ENCODE results near the gene SRSF12. TPM values are rescaled to one million over a fixed set of nuclear protein-coding genes. Genes with fewer than 3 reads are reported as not detected.
"Not testable (repeated sequence)": the region's sequence is repeated elsewhere in the genome, so short reads cannot be mapped to it uniquely, and the experiment has no call there.

The SRSF12 gene
- total and polyA plus RNA-seq, 2 donors (not counting 1 experiment from before 2014, with no cell fraction given): not detected

DNA sequence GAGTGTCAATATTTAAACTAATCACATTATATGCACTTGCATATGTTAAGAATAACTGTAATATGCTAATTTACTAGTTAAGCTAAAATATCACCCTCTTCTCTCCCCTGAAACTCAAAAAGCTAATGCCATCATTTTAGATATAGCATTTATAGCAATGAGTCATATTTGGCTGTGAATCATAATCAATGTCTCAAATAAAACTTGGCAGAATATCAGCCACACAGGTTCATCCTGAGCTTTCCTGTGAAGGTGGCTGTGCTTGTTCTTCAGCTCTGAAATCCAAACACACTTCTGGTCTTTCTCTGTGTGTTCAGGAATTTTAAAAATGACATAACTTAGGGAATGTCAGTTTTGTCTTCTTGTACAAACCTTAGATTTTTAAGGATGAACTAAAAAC, 50.1 kb downstream of the SRSF12 start:
- POLR2A ChIA-PET: no interaction called here
- H3K4me1 Mint-ChIP-seq: no peaks in the 10 kb centered on the region
- no peak for TF ChIP-seq EZH2 (IDR thresholded peaks at IDR 0.05; ENCODE audit: borderline replicate concordance, insufficient read depth, low read depth, low read length, poor library complexity, severe bottlenecking)
- TF ChIP-seq, protein P1, sequence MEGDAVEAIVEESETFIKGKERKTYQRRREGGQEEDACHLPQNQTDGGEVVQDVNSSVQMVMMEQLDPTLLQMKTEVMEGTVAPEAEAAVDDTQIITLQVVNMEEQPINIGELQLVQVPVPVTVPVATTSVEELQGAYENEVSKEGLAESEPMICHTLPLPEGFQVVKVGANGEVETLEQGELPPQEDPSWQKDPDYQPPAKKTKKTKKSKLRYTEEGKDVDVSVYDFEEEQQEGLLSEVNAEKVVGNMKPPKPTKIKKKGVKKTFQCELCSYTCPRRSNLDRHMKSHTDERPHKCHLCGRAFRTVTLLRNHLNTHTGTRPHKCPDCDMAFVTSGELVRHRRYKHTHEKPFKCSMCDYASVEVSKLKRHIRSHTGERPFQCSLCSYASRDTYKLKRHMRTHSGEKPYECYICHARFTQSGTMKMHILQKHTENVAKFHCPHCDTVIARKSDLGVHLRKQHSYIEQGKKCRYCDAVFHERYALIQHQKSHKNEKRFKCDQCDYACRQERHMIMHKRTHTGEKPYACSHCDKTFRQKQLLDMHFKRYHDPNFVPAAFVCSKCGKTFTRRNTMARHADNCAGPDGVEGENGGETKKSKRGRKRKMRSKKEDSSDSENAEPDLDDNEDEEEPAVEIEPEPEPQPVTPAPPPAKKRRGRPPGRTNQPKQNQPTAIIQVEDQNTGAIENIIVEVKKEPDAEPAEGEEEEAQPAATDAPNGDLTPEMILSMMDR (IDR thresholded peaks at IDR 0.05): no peak
- H3K9me3 Mint-ChIP-seq (ENCODE audit: insufficient read depth): no peaks in the 10 kb centered on the region
- Histone ChIP-seq H2AFZ (ENCODE audit: insufficient read depth, low read depth, low read length, poor library complexity, severe bottlenecking) (no peak overlapping the region), H3K27ac (ENCODE audit: low read length in 2 of 2) (no peak overlapping the region), H3K4me3 (ENCODE audit: control extremely low read depth in 1 of 5, extremely low read depth in 1 of 5, insufficient read depth in 1 of 5, low read depth in 2 of 5, low read length in 4 of 5) (no peak overlapping the region), H3K9me3 (ENCODE audit: control extremely low read depth in 1 of 3, control insufficient read depth in 2 of 3, insufficient read depth in 1 of 3, low read length in 2 of 3) (no peaks in the 10 kb centered on the region), H3K9ac (ENCODE audit: low read length) (no peak overlapping the region), H3K4me2 (replicated peaks; ENCODE audit: low read depth, low read length, poor library complexity, severe bottlenecking) (no peak overlapping the region), H3K79me2 (ENCODE audit: control insufficient read depth, insufficient read depth, low read length) (peaks cover 5% of the 10 kb centered on the region), H3K36me3 (replicated peaks in 1 of 2; ENCODE audit: control extremely low read depth in 1 of 2, control insufficient read depth in 1 of 2, extremely low read depth in 1 of 2, insufficient read depth in 2 of 2, low read length in 1 of 2) (no peaks in the 10 kb centered on the region), H3K4me1 (ENCODE audit: control insufficient read depth in 2 of 2, insufficient read depth in 2 of 2, low read length in 2 of 2) (no peaks in the 10 kb centered on the region), H4K20me1 (ENCODE audit: control insufficient read depth, insufficient read depth, low read length, poor library complexity, severe bottlenecking) (no peaks in the 10 kb centered on the region), H3K27me3 (replicated peaks in 1 of 4; ENCODE audit: control extremely low read depth in 1 of 4, control insufficient read depth in 3 of 4, insufficient read depth in 4 of 4, low read length in 3 of 4) (no peaks in the 10 kb centered on the region)
- CTCF ChIA-PET: no interaction called here
- DNase-seq: no peak
- H3K4me3 Mint-ChIP-seq: no peak overlapping the region
- intact Hi-C loops (cut with micrococcal nuclease): no loop called here
- ATAC-seq (ENCODE audit: low read depth): no peak
- H3K27ac Mint-ChIP-seq: no peak overlapping the region
- H3K27me3 Mint-ChIP-seq: no peaks in the 10 kb centered on the region

DNA sequence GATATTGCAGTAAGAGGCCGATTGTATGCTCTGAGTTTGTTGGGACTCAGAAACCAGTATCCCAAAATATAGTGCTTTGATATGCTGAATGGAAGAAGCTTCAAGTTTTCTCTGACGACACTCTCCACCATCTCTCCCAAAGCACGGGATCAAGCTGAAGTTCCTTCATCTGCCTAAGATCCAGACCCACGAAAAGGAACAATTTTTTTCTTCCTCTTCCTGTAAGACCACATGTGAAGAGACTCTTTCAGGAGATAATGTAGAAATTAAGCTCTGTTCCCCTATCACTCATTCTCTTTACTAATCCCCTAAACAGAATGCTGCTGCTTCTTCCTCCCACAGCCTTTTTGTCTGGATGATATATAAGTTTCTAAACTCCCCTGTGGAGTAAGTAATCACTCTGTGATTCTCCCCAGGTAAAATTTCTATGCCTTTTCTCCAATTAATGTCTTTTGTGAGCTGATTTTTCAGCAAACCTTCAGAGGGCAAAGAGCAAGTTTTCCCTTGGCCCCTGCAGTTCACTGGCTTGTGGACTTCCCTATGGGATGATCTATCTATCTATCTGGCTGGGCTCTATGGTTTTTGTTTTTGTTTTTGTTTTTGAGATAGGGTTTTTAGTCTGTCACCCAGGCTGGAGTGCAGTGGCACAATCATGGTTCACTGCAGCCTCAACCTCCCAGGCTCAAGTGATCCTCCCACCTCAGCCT, 50.8 kb downstream of the SRSF12 start:
- H3K36me3 ChIP-seq (replicated peaks in 1 of 2; ENCODE audit: control extremely low read depth in 1 of 2, control insufficient read depth in 1 of 2, extremely low read depth in 1 of 2, insufficient read depth in 2 of 2, low read length in 1 of 2): no peaks in the 10 kb centered on the region
- H4K20me1 ChIP-seq (ENCODE audit: control insufficient read depth, insufficient read depth, low read length, poor library complexity, severe bottlenecking): no peaks in the 10 kb centered on the region
- no CpG with 5 or more reads among the region's 4 CpGs for WGBS (ENCODE audit: insufficient coverage)
- H3K27me3 ChIP-seq (replicated peaks in 1 of 4; ENCODE audit: control extremely low read depth in 1 of 4, control insufficient read depth in 3 of 4, insufficient read depth in 4 of 4, low read length in 3 of 4): no peaks in the 10 kb centered on the region
- ATAC-seq (ENCODE audit: low read depth) (no peak), DNase-seq (no peak)
- no peaks in the 10 kb centered on the region for H3K4me1 ChIP-seq (ENCODE audit: control insufficient read depth in 2 of 2, insufficient read depth in 2 of 2, low read length in 2 of 2)
- ChIA-PET POLR2A (no interaction called here), CTCF (interaction anchor here (1.0 kb wide), 1 partner anchor 11 kb away, joined by 3 read pairs; no protein-coding TSS in a partner anchor)
- H3K4me2 ChIP-seq (replicated peaks; ENCODE audit: low read depth, low read length, poor library complexity, severe bottlenecking): no peak overlapping the region
- intact Hi-C loops (cut with micrococcal nuclease): no loop called here
- H3K4me3 ChIP-seq (ENCODE audit: control extremely low read depth in 1 of 5, extremely low read depth in 1 of 5, insufficient read depth in 1 of 5, low read depth in 2 of 5, low read length in 4 of 5): no peak overlapping the region
- peaks cover 2% of the 10 kb centered on the region for H3K79me2 ChIP-seq (ENCODE audit: control insufficient read depth, insufficient read depth, low read length)
- H2AFZ ChIP-seq (ENCODE audit: insufficient read depth, low read depth, low read length, poor library complexity, severe bottlenecking): no peak overlapping the region
- H3K9me3 ChIP-seq (ENCODE audit: control extremely low read depth in 1 of 3, control insufficient read depth in 2 of 3, insufficient read depth in 1 of 3, low read length in 2 of 3): no peaks in the 10 kb centered on the region
- no peak overlapping the region for H3K9ac ChIP-seq (ENCODE audit: low read length)
- no peak overlapping the region for H3K27ac ChIP-seq (ENCODE audit: low read length in 2 of 2)
- H3K27ac Mint-ChIP-seq: no peak overlapping the region
- H3K9me3 Mint-ChIP-seq (ENCODE audit: insufficient read depth): no peaks in the 10 kb centered on the region
- TF ChIP-seq, protein P1 (IDR thresholded peaks at IDR 0.05): no peak
- TF ChIP-seq EZH2 (IDR thresholded peaks at IDR 0.05; ENCODE audit: borderline replicate concordance, insufficient read depth, low read depth, low read length, poor library complexity, severe bottlenecking): no peak
- H3K4me1 Mint-ChIP-seq: no peaks in the 10 kb centered on the region
- H3K27me3 Mint-ChIP-seq: no peaks in the 10 kb centered on the region
- no peak overlapping the region for H3K4me3 Mint-ChIP-seq

DNA sequence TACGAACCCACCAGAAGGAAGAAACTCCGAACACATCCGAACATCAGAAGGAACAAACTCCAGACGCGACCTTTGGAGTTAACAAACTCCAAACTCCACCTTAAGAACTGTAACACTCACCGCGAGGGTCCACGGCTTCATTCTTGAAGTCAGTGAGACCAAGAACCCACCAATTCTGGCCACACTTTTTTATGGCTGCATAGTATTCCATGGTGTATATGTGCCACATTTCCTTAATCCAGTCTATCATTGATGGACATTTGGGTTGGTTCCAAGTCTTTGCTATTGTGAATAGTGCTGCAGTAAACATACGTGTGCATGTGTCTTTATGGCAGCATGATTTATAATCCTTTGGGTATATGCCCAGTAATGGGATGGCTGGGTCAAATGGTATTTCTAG, 51.8 kb downstream of the SRSF12 start:
- CTCF ChIA-PET; ATAC-seq (ENCODE audit: low read depth); H3K27me3 Mint-ChIP-seq; H3K4me3 Mint-ChIP-seq; intact Hi-C loops (cut with micrococcal nuclease); H2AFZ ChIP-seq (ENCODE audit: insufficient read depth, low read depth, low read length, poor library complexity, severe bottlenecking); H3K27ac Mint-ChIP-seq; H3K27me3 ChIP-seq (replicated peaks in 1 of 4; ENCODE audit: control extremely low read depth in 1 of 4, control insufficient read depth in 3 of 4, insufficient read depth in 4 of 4, low read length in 3 of 4); H3K4me2 ChIP-seq (replicated peaks; ENCODE audit: low read depth, low read length, poor library complexity, severe bottlenecking); DNase-seq; H3K4me3 ChIP-seq (ENCODE audit: control extremely low read depth in 1 of 5, extremely low read depth in 1 of 5, insufficient read depth in 1 of 5, low read depth in 2 of 5, low read length in 4 of 5); H3K27ac ChIP-seq (ENCODE audit: low read length in 2 of 2); H3K36me3 ChIP-seq (replicated peaks in 1 of 2; ENCODE audit: control extremely low read depth in 1 of 2, control insufficient read depth in 1 of 2, extremely low read depth in 1 of 2, insufficient read depth in 2 of 2, low read length in 1 of 2); H4K20me1 ChIP-seq (ENCODE audit: control insufficient read depth, insufficient read depth, low read length, poor library complexity, severe bottlenecking); H3K9me3 ChIP-seq (ENCODE audit: control extremely low read depth in 1 of 3, control insufficient read depth in 2 of 3, insufficient read depth in 1 of 3, low read length in 2 of 3); H3K4me1 Mint-ChIP-seq; H3K9me3 Mint-ChIP-seq (ENCODE audit: insufficient read depth); H3K9ac ChIP-seq (ENCODE audit: low read length); H3K4me1 ChIP-seq (ENCODE audit: control insufficient read depth in 2 of 2, insufficient read depth in 2 of 2, low read length in 2 of 2); H3K79me2 ChIP-seq (ENCODE audit: control insufficient read depth, insufficient read depth, low read length): not testable (repeated sequence)
- POLR2A ChIA-PET: interaction anchor here (0.6 kb wide), 1 partner anchor 23 kb away, joined by 14 read pairs; no protein-coding TSS in a partner anchor
- WGBS (ENCODE audit: insufficient coverage): no CpG with 5 or more reads among the region's 9 CpGs
